EL (cell line): ENCODE measurements around the gene MIA2.
"Not testable (repeated sequence)": the region's sequence is repeated elsewhere in the genome, so short reads cannot be mapped to it uniquely, and the experiment has no call there.

Experiments used
- DNase-seq: peaks from one replicate; pipeline ENCODE4 v3.0.0-alpha.2; 2016

Gene MIA2

GRCh38 chr14:39268393-39268792, 34.7 kb downstream of the MIA2 start:
- peak; percentile 10 for DNase-seq

GRCh38 chr14:39272918-39273317, 39.2 kb downstream of the MIA2 start:
- DNase-seq: no peak

GRCh38 chr14:39275395-39275794, 41.7 kb downstream of the MIA2 start:
- no peak for DNase-seq

- no peak for DNase-seq
Measured at GRCh38 chr14:39276005-39276404, 42.3 kb downstream of the MIA2 start.

- no peak for DNase-seq
Measured at GRCh38 chr14:39276579-39277114, 42.9 kb downstream of the MIA2 start.

GRCh38 chr14:39279515-39279914, 45.8 kb downstream of the MIA2 start:
- no peak for DNase-seq

- DNase-seq: not testable (repeated sequence)
Measured at GRCh38 chr14:39280678-39281077, 47.0 kb downstream of the MIA2 start.

- no peak for DNase-seq
Measured at GRCh38 chr14:39289523-39289922, 55.8 kb downstream of the MIA2 start.

GRCh38 chr14:39291701-39292100, 58.0 kb downstream of the MIA2 start:
- DNase-seq: no peak

GRCh38 chr14:39293629-39294028, 59.9 kb downstream of the MIA2 start:
- no peak for DNase-seq

- not testable (repeated sequence) for DNase-seq
Measured at GRCh38 chr14:39300389-39300788, 66.7 kb downstream of the MIA2 start.

- no peak for DNase-seq
Measured at GRCh38 chr14:39302124-39302810, 68.6 kb downstream of the MIA2 start.

- DNase-seq: no peak
Measured at GRCh38 chr14:39303115-39303514, 69.4 kb downstream of the MIA2 start.

- no peak for DNase-seq
Measured at GRCh38 chr14:39307815-39308214, 74.1 kb downstream of the MIA2 start.

GRCh38 chr14:39310051-39310450, 76.3 kb downstream of the MIA2 start:
- no peak for DNase-seq

- DNase-seq: no peak
Measured at GRCh38 chr14:39315859-39316444, 82.2 kb downstream of the MIA2 start.

- DNase-seq: no peak
Measured at GRCh38 chr14:39316830-39317553, 83.3 kb downstream of the MIA2 start.

- no peak for DNase-seq
Measured at GRCh38 chr14:39318574-39318973, 84.9 kb downstream of the MIA2 start.

- DNase-seq: no peak
Measured at GRCh38 chr14:39319381-39319780, 85.7 kb downstream of the MIA2 start.

- no peak for DNase-seq
Measured at GRCh38 chr14:39320318-39320717, 86.6 kb downstream of the MIA2 start.

- peak; percentile 34 for DNase-seq
Measured at GRCh38 chr14:39322807-39323206, 89.1 kb downstream of the MIA2 start.

- no peak for DNase-seq
Measured at GRCh38 chr14:39324097-39324496, 90.4 kb downstream of the MIA2 start.

- no peak for DNase-seq
Measured at GRCh38 chr14:39339003-39339402, 105.3 kb downstream of the MIA2 start.

- DNase-seq: not testable (repeated sequence)
Measured at GRCh38 chr14:39341126-39341525, 107.4 kb downstream of the MIA2 start.
